Measurements from ENCODE around the gene MAP4.
"Not testable (repeated sequence)": the region's sequence is repeated elsewhere in the genome, so short reads cannot be mapped to it uniquely, and the experiment has no call there.

Gene MAP4

GRCh38 chr3:47838503-47838902 lies 177.7 kb downstream of the MAP4 start:
- DNase-seq: no peak

- DNase-seq: no peak
These were observed 179.2 kb downstream of the MAP4 start for GRCh38 chr3:47836986-47837385.

GRCh38 chr3:47829482-47829881 lies 186.7 kb downstream of the MAP4 start:
- DNase-seq: not testable (repeated sequence)

- DNase-seq: no peak
These were observed 190.6 kb downstream of the MAP4 start for GRCh38 chr3:47825590-47825989.

- DNase-seq: peak; percentile 92
These were observed 191.4 kb downstream of the MAP4 start for GRCh38 chr3:47824541-47825473.

- no peak for DNase-seq
These were observed 198.6 kb downstream of the MAP4 start for GRCh38 chr3:47817609-47818008.

GRCh38 chr3:47813551-47814177 lies 202.6 kb downstream of the MAP4 start:
- no peak for DNase-seq

GRCh38 chr3:47804577-47804976 lies 211.6 kb downstream of the MAP4 start:
- DNase-seq: no peak

- no peak for DNase-seq
These were observed 212.7 kb downstream of the MAP4 start for GRCh38 chr3:47803480-47804025.

GRCh38 chr3:47802734-47803479 lies 213.3 kb downstream of the MAP4 start, which contains the start of gene DHX30:
TSS of gene DHX30 (plus strand) at chr3:47803138. CDS start at chr3:47810684, 7,546 bp downstream.
- peak; percentile 90 for DNase-seq

All from suppressor macrophage treated with lipopolysaccharide for 4 hours (primary cell).